GM19238 (cell line): ENCODE results near the gene TRIM37.
"Not testable (repeated sequence)": the region's sequence is repeated elsewhere in the genome, so short reads cannot be mapped to it uniquely, and the experiment has no call there.

Source experiments
- DNase-seq: peaks from one replicate; pipeline ENCODE4 v3.0.0; 2011; ENCODE audit warnings: low spot score; ENCODE audit not compliant: insufficient read length

Gene TRIM37

DNA sequence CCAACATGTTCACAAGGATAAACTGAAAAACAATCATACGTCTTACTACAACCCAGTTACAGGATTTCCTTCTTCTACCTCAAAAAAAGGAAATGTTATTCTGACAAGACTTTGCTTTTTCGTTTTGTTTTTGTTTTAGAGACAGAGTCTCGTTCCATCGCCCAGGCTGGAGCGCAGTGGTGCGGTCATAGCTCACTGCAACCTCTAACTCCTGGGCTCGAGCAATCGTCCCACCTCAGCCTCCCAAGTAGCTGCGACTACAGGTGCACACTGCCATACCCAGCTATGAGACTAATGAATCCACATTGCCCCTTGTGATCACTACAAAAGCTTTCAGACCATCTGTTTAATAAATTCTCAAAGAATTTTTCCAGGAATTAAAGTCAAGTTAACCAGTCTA is 8.8 kb upstream of the TRIM37 start:
- DNase-seq = no peak

DNA sequence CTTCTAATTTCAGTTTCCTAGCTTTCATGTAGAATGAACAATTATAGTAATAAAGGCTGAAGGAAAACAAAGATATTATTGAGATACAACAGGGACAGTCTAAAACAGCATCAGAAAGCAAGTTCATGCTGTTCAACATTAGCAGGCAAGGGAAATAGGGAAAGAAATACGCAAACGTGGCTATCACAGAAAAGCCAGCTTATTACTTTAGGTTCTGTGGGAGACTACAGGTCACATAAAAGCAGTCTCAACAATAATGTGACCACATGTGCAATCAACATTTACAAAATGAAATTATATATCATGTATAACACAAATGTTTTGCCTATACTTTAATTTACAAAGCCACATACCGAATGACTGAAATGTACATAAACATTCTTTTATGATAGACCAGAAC is 4.9 kb upstream of the TRIM37 start:
- DNase-seq = no peak

DNA sequence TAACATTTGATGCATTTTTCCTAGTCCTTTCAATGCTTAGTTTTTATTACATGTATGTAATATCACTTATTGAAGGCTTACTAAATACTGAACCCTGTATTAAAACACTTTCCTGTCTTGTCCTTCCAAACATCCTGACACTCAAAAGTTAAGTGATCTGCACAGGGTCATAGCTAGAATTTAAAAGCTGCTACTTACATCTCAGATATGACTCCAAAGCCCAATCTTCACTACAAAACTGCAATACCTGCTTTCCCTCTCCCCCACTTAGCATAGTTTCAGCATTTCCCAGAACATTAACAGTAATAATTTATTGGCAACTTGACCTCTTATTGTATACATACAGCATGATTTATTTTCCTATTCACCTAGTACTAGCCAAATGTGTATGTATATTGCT is 4.3 kb upstream of the TRIM37 start:
- no peak for DNase-seq

DNA sequence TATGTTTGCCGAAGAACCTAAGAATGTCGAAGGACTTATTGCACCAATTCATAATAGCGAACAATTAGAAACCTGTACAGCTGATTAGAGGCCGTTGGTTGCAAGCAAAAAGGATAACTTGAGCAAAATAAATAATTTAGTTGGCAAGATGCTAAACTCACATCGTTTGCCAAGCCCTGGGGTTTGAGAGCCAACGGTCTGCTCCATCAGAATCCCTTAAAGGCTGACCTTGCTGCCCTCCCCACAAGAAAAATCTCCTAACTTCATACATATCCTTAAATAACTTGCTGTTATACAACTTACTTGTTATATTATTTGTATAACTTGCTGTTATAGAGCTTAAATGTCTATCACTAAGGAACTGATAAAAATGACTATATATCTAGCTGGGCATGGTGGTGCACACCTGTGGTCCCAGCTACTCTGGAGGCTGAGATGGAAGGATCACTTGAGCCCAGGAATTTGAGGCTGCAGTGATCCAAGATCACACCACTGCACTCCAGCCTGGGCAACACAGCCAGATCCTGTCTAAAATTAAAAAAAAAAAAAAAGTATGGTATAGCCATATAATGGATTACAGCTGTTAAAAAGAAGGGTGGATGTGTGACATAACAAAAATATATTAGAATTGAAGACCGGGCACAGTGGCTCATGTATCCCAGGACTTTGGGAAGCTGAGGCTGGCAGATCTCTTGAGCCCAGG is 1.9 kb upstream of the TRIM37 start:
- no peak for DNase-seq

DNA sequence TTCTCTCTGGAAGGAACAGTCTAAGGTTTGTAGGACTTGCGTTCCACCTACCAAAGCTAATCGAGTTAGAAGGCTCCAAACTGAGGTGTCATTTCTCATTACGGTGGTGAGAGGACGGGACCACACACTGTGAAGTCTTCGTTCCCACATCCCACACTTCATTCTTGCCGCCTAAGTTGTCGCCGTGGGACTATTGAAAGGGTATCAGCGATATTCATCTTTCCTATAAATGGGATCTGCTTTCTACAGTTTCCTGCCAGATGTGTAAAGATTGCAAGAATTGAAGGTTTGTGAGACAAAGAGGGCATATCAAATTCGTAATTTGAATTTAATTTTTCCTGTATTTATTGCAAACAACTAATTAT is 608 bp upstream of the TRIM37 start:
- no peak for DNase-seq

DNA sequence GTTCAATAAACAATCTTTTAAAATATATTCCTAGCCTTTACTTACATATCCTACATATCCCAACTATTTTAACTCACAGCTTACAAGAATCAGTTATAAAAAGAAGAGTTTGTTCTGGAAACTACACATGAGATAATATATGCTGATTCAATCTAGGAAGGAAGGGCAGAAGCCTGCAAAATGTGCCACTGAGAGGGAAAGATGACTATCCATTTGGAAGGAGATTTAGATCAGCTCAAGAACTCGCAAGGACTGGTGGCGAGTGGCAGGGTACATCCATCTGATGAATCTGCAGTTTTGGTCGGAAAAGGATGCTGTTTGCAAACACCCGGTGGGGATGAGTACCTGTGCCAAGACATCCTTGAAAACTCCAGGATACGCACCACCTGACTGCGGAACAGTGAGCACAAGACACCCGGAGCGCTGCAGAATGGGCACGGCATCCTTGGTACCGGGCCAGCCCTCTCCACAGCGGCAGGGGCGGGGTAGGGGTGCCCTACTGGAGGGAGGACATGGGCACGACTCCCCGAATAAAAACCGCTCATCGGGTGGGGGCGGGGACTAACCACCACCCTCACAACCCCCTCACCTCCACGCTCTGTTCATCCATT is 723 bp downstream of the TRIM37 start:
- no peak for DNase-seq

DNA sequence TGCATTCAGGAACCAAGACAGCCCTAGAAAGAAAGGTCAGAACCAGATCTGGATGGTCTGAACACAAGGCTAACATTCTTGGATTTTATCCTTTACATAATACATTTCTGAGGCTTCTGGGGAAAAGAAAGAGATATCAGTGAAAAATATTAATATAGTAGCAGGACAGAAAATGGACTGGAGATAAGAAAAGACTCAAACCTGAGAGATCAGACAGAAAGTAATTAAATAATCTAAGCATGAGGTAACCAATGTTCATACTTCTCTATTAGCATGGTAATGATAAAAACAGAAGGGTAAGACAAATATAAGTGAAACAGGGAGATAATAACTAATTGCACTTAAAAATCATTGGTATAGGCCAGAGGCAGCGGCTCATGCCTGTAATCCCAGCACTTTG is 5.5 kb downstream of the TRIM37 start:
- DNase-seq = no peak

DNA sequence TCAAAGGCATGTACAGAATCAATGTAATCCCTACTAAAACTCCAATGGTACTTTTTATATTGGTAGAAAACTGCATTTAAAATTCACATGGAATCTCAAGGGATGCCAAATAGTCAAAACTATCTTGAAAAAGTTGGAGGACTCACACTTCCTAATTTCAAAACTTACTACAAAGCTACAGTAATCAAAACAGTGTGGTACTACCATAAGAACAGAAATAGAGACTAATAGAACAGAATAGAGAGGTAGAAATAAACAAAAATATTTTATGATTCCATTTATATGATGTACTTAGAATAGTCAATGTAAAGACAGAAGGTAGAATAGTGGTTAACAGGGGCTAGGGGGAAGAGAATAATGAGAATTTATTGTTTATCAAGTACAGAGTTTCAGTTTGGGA is 8.8 kb downstream of the TRIM37 start:
- no peak for DNase-seq

DNA sequence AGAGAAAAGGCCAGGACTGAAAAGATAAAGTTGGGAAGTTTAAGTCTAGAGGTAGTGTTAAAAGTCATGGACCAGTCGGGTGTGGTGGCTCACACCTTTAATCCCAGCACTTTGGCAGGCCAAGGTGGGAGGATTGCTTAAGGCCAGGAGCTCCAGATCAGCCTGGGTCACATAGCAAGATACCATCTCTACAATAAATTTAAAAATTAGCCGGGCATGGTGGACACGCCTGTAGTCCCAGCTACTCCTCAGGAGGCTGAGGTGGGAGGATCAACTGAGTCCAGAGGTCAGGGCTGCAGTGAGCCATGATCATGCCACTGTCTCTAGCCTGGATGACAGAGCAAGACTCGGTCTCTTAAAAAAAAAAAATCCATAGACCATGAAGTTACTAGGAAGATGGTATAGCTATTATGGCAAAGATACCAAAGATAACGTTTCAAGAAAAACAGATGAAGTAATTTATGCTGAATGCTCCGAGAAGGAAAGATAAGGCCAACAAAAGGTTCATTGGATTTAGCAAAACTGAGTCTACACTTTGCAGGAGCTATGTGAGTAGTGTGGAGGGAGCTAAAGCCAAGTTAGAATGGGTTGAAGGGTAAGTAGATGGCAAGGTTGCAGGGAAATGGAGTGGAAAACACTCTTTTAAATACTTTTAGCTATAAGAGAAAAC is 11.7 kb downstream of the TRIM37 start:
- no peak for DNase-seq

DNA sequence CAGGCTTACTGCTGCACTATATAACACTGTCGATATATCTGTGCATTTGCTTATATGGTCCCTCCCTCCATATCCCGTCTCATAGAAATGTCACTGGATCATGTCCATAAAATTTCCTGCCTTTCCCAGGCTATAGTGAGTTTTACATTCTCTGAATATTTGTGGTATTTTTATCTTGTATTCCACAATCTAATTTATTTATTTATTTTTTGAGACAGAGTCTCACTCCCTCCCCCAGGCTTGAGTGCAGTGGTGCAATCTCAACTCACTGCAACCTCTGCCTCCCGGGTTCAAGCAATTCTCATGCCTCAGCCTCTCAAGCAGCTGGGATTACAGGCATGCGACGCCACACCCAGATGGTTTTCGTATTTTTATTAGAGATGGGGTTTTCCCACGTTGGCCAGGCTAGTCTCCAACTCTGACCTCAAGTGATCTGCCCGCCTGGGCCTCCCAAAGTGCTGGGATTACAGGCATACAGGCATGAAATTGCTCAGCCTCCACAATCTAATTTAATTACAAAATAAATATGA is 12.9 kb downstream of the TRIM37 start:
- no peak for DNase-seq

DNA sequence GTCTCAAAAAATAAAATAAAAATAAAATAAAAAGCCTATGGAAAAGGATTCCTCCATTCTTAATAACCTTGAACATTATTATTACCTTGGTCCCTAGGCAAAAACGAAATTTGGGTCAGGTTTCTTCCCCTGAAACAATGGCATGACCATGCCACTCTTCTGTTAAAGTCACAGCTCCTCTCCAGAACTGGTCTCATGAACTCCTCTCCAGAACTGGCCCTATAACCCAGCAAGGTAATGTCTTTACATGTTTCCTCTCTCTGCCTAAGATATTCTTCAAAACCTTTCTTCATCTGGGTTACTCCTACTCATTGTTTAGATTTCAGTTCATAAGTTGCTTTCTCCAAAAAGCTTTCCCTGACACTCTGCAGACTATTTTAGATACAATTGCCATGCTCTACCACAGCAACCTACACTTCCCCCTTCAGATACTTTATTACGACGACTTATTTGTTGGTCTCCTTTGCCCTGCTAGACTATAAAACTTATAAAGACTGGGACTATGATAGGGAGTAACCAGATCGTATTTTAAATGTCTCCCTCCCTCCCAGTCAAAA is 13.5 kb downstream of the TRIM37 start:
- no peak for DNase-seq

DNA sequence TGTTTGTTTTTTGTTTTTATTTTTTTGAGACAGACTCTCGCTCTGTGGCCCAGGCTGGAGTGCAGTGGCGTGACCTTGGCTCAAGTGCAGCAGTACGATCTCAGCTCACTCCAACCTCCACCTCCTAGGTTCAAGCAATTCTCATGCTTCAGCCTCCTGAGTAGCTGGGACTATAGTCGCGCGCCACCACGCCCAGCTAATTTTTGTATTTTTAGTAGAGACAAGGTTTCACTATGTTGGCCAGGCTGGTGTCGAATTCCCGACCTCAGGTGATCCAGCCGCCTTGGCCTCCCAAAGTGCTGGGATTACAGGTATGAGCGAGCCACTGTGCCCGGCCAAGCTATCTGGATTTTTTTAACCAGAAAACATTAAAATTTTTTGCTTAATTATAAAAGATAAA is 16.1 kb downstream of the TRIM37 start:
- not testable (repeated sequence) for DNase-seq

DNA sequence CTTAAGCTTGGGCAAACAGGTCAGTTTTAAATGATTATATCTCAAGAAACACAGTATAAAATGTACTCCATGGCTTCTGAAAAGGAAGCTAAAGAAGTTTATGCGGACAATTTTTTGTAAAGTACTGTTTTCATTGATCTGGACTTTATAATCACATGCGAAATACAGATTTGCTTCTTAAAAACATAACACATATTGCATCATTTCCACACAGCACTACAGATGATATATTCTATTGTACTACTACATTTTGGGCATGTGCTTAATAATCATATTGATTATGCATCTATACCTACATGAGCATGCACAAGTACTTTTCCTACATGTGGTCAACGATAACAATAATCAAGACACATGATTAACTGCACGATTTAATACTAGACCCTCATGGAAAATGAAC is 22.5 kb downstream of the TRIM37 start:
- DNase-seq = no peak

DNA sequence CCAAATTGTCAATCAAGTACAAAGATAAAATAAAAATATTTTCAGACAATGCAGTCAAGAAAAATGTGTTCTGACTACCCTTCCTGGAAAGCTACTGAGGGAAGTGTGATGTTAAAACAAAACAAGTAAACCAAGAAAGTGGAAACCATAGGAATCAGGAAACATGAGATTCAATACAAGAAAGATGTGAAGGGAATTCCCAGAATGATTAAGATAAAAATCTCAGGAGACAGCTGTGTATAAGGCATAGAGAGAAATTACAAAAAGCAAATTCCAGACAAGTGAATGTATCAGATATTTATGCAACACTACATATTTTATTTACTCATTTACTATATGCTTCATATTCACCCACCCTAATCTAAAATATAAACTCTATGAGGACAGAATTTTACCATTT is 32.2 kb downstream of the TRIM37 start:
- DNase-seq = no peak

DNA sequence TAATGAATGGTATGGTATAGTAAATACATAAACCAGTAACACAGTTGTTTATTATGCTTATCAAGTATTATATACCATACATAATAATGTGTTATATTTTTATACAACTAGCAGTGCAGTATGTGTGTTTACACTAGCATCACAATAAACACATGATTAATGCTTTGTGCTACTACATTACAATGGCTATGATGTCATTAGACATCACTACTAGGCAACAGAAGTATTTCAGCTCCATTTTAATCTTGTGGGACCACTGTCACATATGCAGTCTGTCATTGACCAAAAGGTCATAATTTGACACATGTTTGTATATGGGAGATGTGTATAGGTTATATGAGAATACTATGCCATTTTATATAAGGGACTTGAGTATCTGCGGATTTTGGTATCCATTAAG is 32.7 kb downstream of the TRIM37 start:
- DNase-seq = no peak

DNA sequence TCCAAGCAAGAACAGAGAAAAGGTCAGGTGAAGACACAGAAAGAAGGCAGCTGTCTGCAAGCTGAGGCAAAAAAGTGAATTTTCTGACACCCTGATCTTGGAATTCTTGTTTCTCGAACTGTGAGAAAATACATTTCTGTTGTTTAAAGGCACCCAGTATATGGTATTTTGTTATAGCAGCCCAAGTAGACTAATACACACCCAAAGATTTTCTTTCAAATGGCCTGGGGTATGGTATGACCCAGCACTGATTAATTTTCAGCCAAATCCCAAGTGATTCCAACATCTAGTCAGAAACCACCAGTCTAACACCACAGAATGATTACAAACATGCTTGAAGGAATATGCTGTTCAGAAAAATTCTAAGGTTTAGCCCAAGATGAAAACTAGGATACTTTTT is 36.8 kb downstream of the TRIM37 start:
- no peak for DNase-seq

DNA sequence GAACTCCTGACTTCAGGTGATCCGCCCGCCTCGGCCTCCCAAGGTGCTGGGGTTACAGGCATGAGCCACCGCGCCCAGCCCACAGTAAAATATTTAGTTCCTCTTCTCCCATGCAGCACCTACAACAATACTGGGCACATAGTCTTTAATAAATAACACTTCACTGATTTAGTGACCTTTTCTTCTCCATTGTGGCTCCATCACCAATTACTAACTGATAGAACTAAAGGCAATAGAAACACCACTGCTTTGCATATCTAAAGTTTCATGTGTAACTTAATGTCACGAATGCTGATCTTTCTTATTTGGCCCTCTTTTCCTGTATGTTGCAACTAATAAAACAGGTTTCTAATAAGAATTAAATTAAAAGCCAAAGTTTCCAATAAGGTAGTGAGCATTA is 38.9 kb downstream of the TRIM37 start:
- DNase-seq = peak; percentile 5

DNA sequence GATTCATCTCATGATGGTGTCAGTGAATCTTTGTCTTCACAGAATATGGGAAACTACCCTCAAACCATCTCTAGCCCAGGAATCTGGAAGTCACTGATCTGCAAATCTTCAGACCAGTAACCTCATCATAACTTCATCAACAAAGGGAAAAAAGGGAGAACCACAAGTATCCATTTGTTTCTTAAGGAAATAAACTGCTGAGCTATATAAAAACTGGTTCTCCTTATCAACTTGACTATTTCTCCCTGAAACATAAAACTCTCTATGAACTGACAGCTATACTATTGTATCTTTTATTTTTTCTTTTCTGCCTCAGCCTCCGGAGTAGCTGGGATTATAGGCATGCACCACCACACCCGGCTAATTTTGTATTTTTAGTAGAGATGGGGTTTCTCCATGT is 39.3 kb downstream of the TRIM37 start:
- no peak for DNase-seq

DNA sequence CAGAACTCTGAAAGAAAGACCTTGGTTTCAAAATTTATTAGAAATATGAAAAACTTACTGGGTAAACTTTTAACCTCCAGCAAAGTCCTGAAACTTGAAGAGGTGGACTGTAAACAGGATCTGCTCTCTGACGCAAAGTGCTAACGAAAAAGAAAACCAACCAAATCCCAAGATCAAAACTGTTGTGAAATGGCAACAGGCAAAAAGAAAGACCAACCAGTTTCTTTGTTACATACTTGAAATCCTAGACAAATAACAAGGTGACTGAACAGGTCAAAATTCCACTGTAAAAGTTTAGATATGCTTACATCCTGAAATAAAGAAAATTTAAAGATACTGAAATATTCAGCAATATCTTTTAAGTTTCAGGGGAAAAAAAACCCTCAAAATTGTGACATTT is 44.2 kb downstream of the TRIM37 start:
- no peak for DNase-seq

DNA sequence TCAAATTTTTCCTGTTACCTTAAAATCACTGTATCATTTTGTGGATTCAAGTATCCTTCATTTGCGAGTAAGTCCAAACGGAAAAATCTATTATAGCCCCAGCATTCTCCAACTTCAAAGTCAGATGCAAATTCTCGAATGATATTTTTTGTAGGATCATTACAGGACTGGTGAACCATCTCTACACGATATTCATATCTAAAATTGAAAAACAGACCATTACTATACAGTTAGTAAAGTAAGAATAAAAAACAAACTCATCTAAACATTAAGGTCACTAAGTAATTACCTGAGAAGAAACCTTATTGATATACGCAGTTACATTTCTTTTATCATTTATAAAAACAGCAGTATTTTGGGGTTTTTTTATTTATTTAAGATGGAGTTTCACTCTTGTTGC is 49.8 kb downstream of the TRIM37 start:
- DNase-seq = no peak

DNA sequence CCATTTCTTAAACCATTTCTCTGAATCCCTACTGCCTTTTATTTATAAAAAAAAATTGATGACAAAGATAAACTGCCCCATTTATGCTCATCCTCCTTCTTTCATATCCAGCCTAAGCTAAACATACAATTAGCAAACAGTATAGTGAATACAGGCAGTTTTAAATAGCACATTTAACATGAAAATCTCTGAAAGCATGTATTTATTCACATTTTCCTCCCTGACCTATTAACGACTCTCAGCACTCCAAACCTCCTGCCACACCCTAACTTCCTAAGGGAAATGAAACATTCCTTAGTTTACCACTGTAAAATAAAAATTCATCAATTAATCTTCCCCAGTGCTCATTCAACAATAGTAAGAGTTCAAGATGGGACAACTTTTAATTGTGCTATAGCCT is 56.9 kb downstream of the TRIM37 start:
- DNase-seq = no peak

DNA sequence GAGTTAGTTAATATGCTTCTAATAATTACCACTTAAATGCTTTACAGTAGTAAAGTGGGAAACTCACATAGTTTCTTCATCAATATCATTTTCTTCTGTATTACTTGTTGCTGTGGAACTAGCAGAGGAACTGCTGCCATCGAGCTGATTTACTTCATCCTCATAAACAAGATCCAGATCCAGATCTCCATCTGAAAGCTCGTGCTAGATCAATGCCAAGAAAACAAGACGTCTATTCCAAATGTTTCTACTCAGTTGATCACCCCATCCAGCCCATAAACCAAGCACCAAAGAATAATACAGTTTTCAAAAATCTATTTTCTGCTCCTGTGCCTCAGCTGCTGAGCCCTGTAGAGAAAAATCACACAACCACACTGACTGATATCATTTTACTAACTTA is 59.1 kb downstream of the TRIM37 start:
- no peak for DNase-seq

DNA sequence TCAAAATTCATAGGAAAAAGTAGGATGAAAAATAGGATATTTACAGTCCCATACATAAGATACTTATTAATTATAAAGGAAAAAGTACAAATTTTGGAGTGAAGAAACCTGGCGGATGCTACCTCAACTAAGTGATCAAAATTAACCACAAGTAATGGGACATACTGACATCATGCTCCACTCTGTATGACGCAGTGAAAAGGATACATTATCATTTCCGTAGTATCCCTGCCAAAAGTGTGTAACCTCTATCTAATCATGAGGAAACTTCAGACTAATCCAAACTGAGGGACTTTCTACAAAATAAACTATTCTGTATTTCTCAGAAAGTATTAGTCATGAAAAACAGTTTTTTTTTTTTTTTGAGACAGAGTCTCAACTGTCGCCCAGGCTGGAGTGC is 60.5 kb downstream of the TRIM37 start:
- no peak for DNase-seq
